ENCODE data around the gene PGAM2. TPM values are rescaled to one million over a fixed set of nuclear protein-coding genes. Genes with fewer than 3 reads are reported as not detected.

The PGAM2 gene
- total and polyA plus RNA-seq, 2 experiments from 2014 or later, result 2.9 to 7.8 TPM

GRCh38 chr7:44050915-44051560 is 14.3 kb downstream of the PGAM2 start:
- peaks cover 21% of the 10 kb centered on the region for H3K79me2 ChIP-seq (replicated peaks; ENCODE audit: insufficient read depth)
- H3K9me2 ChIP-seq (ENCODE audit: insufficient read depth), result no peaks in the 10 kb centered on the region
- no peak for TF ChIP-seq CTCF (conservative IDR thresholded peaks at IDR 0.05; ENCODE audit: low read depth in 2 of 2)
- TF ChIP-seq STAT1 (IDR thresholded peaks at IDR 0.05; ENCODE audit: unreplicated experiment), result no peak
- no peak for TF ChIP-seq ZNF462 (CRISPR knock-in tag; IDR thresholded peaks at IDR 0.05)
- TF ChIP-seq EZH2 (IDR thresholded peaks at IDR 0.05; ENCODE audit: low read depth, unreplicated experiment), result no peak
- no peak for TF ChIP-seq CREB1 (CRISPR knock-in tag; IDR thresholded peaks at IDR 0.05; ENCODE audit: low read depth)
- DNase-seq (ENCODE audit: low spot score), result no peak
- ATAC-seq, result no peak
- H3K27ac ChIP-seq (ENCODE audit: low read depth), result no peak overlapping the region
- H2AFZ ChIP-seq, result no peak overlapping the region
- Mint-ChIP-seq H3K9me3 (no peaks in the 10 kb centered on the region), H3K36me3 (ENCODE audit: low read depth) (peaks cover 36% of the 10 kb centered on the region), H3K27ac (no peak overlapping the region), H3K4me3 (no peak overlapping the region), H3K4me1 (peaks cover 1% of the 10 kb centered on the region; the same call in 2 of the 3 replicates), H3K27me3 (ENCODE audit: insufficient read depth, low read depth, poor library complexity) (peaks cover 2% of the 10 kb centered on the region)
- H4K20me1 ChIP-seq (replicated peaks; ENCODE audit: insufficient read depth), result peaks cover 4% of the 10 kb centered on the region
- H3K4me3 ChIP-seq, result no peak overlapping the region
- H3F3A ChIP-seq (replicated peaks; ENCODE audit: low read depth), result no peaks in the 10 kb centered on the region
- no peaks in the 10 kb centered on the region for H3K36me3 ChIP-seq (ENCODE audit: insufficient read depth)
- H3K27me3 ChIP-seq (ENCODE audit: insufficient read depth), result no peaks in the 10 kb centered on the region
- no peaks in the 10 kb centered on the region for H3K4me1 ChIP-seq (ENCODE audit: insufficient read depth)
- no peak overlapping the region for H3K4me2 ChIP-seq
